Fibroblast of lung (primary cell): Measurements from ENCODE around the gene PTPRA.

ENCODE experiments used
- EZH2 ChIP-seq: IDR thresholded peaks from 2 replicates; pipeline ENCODE4 v1.5.1; 2012; ENCODE audit warnings: low read length, control low read depth, mild to moderate bottlenecking; ENCODE audit errors: missing control alignments
- TF ChIP-seq, protein P1 (sequence below), 2 donors: IDR thresholded peaks in 1 of 2; conservative IDR thresholded peaks in 1 of 2; 1 replicate in 1 of 2; 2 replicates in 1 of 2; pipeline ENCODE4 v1.5.1; 2011 to 2012; ENCODE audit warnings: low read length in 2 of 2, control low read depth in 1 of 2, inconsistent platforms in 1 of 2, low read depth in 1 of 2, mild to moderate bottlenecking in 1 of 2

DNA sequence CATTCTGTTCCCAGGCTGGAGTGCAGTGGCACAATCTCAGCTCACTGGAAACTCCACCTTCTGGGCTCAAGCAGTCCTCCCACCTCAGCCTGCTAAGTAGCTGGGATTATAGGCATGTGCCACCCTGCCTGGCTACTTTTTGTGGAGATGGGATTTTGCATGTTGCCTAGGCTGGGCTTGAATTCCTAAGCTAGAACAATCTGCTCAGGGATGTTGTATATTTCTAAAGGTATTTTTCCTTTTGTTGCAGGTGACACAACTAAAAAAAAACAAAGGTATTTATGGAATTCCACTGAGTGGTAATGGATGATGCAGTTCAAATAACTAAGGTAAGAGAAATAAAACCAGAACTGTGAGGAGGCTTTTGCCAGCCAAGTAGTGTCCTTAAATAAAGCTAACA, 49.7 kb downstream of the PTPRA start:
- TF ChIP-seq, protein P1, sequence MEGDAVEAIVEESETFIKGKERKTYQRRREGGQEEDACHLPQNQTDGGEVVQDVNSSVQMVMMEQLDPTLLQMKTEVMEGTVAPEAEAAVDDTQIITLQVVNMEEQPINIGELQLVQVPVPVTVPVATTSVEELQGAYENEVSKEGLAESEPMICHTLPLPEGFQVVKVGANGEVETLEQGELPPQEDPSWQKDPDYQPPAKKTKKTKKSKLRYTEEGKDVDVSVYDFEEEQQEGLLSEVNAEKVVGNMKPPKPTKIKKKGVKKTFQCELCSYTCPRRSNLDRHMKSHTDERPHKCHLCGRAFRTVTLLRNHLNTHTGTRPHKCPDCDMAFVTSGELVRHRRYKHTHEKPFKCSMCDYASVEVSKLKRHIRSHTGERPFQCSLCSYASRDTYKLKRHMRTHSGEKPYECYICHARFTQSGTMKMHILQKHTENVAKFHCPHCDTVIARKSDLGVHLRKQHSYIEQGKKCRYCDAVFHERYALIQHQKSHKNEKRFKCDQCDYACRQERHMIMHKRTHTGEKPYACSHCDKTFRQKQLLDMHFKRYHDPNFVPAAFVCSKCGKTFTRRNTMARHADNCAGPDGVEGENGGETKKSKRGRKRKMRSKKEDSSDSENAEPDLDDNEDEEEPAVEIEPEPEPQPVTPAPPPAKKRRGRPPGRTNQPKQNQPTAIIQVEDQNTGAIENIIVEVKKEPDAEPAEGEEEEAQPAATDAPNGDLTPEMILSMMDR (conservative IDR thresholded peaks at IDR 0.05 in 1 of 2, IDR thresholded peaks at IDR 0.05 in 1 of 2; ENCODE audit: low read depth in 1 of 2, low read length in 2 of 2), result no peak
- TF ChIP-seq EZH2, result no peak
